ENCODE measurements around the gene HOXA3. TPM values are rescaled to one million over a fixed set of nuclear protein-coding genes. Genes with fewer than 3 reads are reported as not detected.

The HOXA3 gene
- polyA plus RNA-seq, 1 of the 3 experiments (the other 2 are of a cell fraction) = 0.15 TPM

DNA sequence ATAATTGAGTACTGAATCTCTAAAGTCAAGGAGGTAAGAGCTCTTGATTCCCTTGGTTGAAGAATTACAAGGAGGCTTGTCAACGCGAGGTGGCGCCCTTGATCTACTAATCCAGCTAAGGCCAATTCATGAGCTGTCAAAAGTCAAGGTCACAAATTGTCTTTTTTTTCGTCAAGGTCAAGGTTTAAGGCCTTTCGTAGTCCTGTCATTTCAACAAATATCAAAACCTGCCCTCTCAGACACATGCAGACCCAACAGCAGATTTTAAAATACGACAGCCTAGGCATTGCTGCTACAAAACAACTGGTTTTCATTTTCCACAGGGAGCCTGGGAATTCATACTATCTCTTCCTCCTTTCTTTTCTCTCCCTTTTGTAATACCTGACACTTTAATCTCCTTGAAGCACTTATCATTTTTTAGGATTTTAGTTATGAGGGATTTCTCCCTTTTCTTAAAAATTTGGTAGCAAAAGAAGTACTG lies 43.9 kb upstream of the HOXA3 start (continued):
- TF ChIP-seq, protein P1, sequence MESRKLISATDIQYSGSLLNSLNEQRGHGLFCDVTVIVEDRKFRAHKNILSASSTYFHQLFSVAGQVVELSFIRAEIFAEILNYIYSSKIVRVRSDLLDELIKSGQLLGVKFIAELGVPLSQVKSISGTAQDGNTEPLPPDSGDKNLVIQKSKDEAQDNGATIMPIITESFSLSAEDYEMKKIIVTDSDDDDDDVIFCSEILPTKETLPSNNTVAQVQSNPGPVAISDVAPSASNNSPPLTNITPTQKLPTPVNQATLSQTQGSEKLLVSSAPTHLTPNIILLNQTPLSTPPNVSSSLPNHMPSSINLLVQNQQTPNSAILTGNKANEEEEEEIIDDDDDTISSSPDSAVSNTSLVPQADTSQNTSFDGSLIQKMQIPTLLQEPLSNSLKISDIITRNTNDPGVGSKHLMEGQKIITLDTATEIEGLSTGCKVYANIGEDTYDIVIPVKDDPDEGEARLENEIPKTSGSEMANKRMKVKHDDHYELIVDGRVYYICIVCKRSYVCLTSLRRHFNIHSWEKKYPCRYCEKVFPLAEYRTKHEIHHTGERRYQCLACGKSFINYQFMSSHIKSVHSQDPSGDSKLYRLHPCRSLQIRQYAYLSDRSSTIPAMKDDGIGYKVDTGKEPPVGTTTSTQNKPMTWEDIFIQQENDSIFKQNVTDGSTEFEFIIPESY (IDR thresholded peaks at IDR 0.05; ENCODE audit: borderline replicate concordance, low read depth) = no peak
- peak; percentile 99 for TF ChIP-seq CTCF (IDR thresholded peaks at IDR 0.05)
- TF ChIP-seq, protein P2, sequence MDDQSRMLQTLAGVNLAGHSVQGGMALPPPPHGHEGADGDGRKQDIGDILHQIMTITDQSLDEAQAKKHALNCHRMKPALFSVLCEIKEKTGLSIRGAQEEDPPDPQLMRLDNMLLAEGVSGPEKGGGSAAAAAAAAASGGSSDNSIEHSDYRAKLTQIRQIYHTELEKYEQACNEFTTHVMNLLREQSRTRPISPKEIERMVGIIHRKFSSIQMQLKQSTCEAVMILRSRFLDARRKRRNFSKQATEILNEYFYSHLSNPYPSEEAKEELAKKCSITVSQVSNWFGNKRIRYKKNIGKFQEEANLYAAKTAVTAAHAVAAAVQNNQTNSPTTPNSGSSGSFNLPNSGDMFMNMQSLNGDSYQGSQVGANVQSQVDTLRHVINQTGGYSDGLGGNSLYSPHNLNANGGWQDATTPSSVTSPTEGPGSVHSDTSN (IDR thresholded peaks at IDR 0.05) = no peak
- no peak for TF ChIP-seq RCOR1 (IDR thresholded peaks at IDR 0.05; ENCODE audit: low read length)
- no peak; the same call in 1 of the 2 replicates for TF ChIP-seq NRF1 (IDR thresholded peaks at IDR 0.05; ENCODE audit: low read depth, low read length)
- no peak for TF ChIP-seq EZH2phosphoT487 (IDR thresholded peaks at IDR 0.05; ENCODE audit: borderline replicate concordance, low read depth)
- no peak for TF ChIP-seq TEAD4 (IDR thresholded peaks at IDR 0.05; ENCODE audit: borderline replicate concordance, insufficient read depth)
- TF ChIP-seq GABPA (IDR thresholded peaks at IDR 0.05; ENCODE audit: low read depth) = no peak
- TF ChIP-seq POLR2AphosphoS5 (IDR thresholded peaks at IDR 0.05; ENCODE audit: low read depth, low read length) = no peak
- TF ChIP-seq, protein P3, sequence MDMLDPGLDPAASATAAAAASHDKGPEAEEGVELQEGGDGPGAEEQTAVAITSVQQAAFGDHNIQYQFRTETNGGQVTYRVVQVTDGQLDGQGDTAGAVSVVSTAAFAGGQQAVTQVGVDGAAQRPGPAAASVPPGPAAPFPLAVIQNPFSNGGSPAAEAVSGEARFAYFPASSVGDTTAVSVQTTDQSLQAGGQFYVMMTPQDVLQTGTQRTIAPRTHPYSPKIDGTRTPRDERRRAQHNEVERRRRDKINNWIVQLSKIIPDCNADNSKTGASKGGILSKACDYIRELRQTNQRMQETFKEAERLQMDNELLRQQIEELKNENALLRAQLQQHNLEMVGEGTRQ (IDR thresholded peaks at IDR 0.05; ENCODE audit: borderline replicate concordance, low read depth, low read length) = no peak
- no peak for TF ChIP-seq MEF2A (IDR thresholded peaks at IDR 0.05; ENCODE audit: borderline replicate concordance, low read depth)
- peak; percentile 97 for TF ChIP-seq RAD21 (IDR thresholded peaks at IDR 0.05; ENCODE audit: low read length)
- no peak for TF ChIP-seq NFIC (IDR thresholded peaks at IDR 0.05; ENCODE audit: borderline replicate concordance)
- TF ChIP-seq RFX5 (IDR thresholded peaks at IDR 0.05; ENCODE audit: low read length) = peak; percentile 53; the same call in 1 of the 2 replicates
- no peak for TF ChIP-seq RXRA (IDR thresholded peaks at IDR 0.05; ENCODE audit: borderline replicate concordance, low read depth)
- TF ChIP-seq ELF1 (IDR thresholded peaks at IDR 0.05) = no peak
- TF ChIP-seq CHD2 (IDR thresholded peaks at IDR 0.05; ENCODE audit: low read length, partially characterized antibody) = peak; percentile 32
